Lung (tissue), 12 donors: ENCODE measurements around the gene CD63. TPM values are rescaled to one million over a fixed set of nuclear protein-coding genes. Genes with fewer than 3 reads are reported as not detected.

ENCODE experiments used
- ATAC-seq: fragments of 200-7000 bp; cut with Tn5 transposase; one replicate; pipeline ENCODE4 v1.9.1; 2020; ENCODE audit warnings: moderate number of reproducible peaks; ENCODE audit not compliant: insufficient read depth, low FRiP score
- DNase-seq, 3 donors: peaks; one replicate each; pipeline ENCODE4 v3.0.0-alpha.2; 2013 to 2017
- H3K27ac ChIP-seq, 2 donors: one replicate each; pipeline ENCODE4 v1.5.1; 2013; ENCODE audit warnings: mild to moderate bottlenecking in 2 of 2, moderate library complexity in 2 of 2, control low read depth in 1 of 2, inconsistent platforms in 1 of 2, low read depth in 1 of 2, low read length in 1 of 2
- H3K27me3 ChIP-seq, 3 donors: one replicate each; pipeline ENCODE4 v1.5.1; 2013; ENCODE audit warnings: low read length in 2 of 3; ENCODE audit not compliant: control insufficient read depth in 3 of 3, insufficient read depth in 3 of 3
- H3K36me3 ChIP-seq, 4 donors: one replicate each; pipeline ENCODE4 v1.5.1; 2013; ENCODE audit warnings: low read length in 4 of 4, mild to moderate bottlenecking in 1 of 4, moderate library complexity in 1 of 4; ENCODE audit not compliant: control insufficient read depth in 4 of 4, insufficient read depth in 4 of 4
- H3K4me1 ChIP-seq, 5 donors: one replicate each; pipeline ENCODE4 v1.5.1; 2013; ENCODE audit warnings: low read length in 5 of 5, mild to moderate bottlenecking in 2 of 5, moderate library complexity in 1 of 5; ENCODE audit not compliant: control insufficient read depth in 5 of 5, insufficient read depth in 5 of 5
- H3K4me3 ChIP-seq: one replicate; pipeline ENCODE4 v1.5.1; 2013; ENCODE audit warnings: mild to moderate bottlenecking, control low read depth, moderate library complexity
- H3K9ac ChIP-seq, 2 donors: one replicate each; pipeline ENCODE4 v1.5.1; 2013; ENCODE audit warnings: low read length in 2 of 2, control low read depth in 1 of 2; ENCODE audit not compliant: insufficient read depth in 1 of 2
- H3K9me3 ChIP-seq, 4 donors: one replicate each; pipeline ENCODE4 v1.5.1; 2013; ENCODE audit warnings: low read length in 3 of 4, mild to moderate bottlenecking in 1 of 4, moderate library complexity in 1 of 4; ENCODE audit not compliant: control insufficient read depth in 4 of 4, insufficient read depth in 3 of 4
- WGBS, 2 donors: extraction: QIAGEN DNeasy Blood & Tissue Kit; methylation state at CpG; one replicate each; pipeline ENCODE4 v1.1.7; 2013; 5-methylcytosine and 5-hydroxymethylcytosine counted together
- polyA plus RNA-seq, 2 donors: library from polyadenylated mRNA; stranded (reverse); fragments of 200-250 nt; gene quantifications; one replicate each; pipeline ENCODE4 v1.2.1, GENCODE V29; 2013
- total RNA-seq, 2 donors: library from RNA; depleted of rRNA in 1 of 2; stranded (reverse); fragments of >200 nt in 1 of 2; gene quantifications; one replicate each; pipeline ENCODE4 v1.2.1, GENCODE V29; 2014 to 2021
- TF ChIP-seq, protein P1 (sequence below): IDR thresholded peaks from 2 replicates; pipeline ENCODE4 v1.5.1; 2012; ENCODE audit warnings: mild to moderate bottlenecking; ENCODE audit errors: control extremely low read depth, extremely low read depth
- donor health status: control.
- donor health status: control.
- donor health status: Bipolar disorder and iron deficiency.
- donor health status: healthy.
- donor health status: DM: yes; HTN: yes; CAD: no.

CD63 gene
- total and polyA plus RNA-seq, 4 donors = 516 to 2,824 (median 1,627) TPM

GRCh38 chr12:55698241-55698955, 30.4 kb downstream of the CD63 start:
- WGBS, 2 donors = 89 to 94% methylated on average over 16 of the region's 16 CpGs
- no peak overlapping the region for H3K4me3 ChIP-seq
- ATAC-seq (no peak), DNase-seq (no peak)
- H3K9me3 ChIP-seq = no peaks in the 10 kb centered on the region
- no peak overlapping the region for H3K27ac ChIP-seq
- H3K4me1 ChIP-seq = peaks cover 0 to 1% (median 0%) of the 10 kb centered on the region in 5 donors
- TF ChIP-seq, protein P1, sequence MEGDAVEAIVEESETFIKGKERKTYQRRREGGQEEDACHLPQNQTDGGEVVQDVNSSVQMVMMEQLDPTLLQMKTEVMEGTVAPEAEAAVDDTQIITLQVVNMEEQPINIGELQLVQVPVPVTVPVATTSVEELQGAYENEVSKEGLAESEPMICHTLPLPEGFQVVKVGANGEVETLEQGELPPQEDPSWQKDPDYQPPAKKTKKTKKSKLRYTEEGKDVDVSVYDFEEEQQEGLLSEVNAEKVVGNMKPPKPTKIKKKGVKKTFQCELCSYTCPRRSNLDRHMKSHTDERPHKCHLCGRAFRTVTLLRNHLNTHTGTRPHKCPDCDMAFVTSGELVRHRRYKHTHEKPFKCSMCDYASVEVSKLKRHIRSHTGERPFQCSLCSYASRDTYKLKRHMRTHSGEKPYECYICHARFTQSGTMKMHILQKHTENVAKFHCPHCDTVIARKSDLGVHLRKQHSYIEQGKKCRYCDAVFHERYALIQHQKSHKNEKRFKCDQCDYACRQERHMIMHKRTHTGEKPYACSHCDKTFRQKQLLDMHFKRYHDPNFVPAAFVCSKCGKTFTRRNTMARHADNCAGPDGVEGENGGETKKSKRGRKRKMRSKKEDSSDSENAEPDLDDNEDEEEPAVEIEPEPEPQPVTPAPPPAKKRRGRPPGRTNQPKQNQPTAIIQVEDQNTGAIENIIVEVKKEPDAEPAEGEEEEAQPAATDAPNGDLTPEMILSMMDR = no peak
- peaks cover 0 to 1% (median 0%) of the 10 kb centered on the region in 4 donors for H3K36me3 ChIP-seq
- H3K27me3 ChIP-seq = no peaks in the 10 kb centered on the region
- no peak overlapping the region for H3K9ac ChIP-seq

DNA sequence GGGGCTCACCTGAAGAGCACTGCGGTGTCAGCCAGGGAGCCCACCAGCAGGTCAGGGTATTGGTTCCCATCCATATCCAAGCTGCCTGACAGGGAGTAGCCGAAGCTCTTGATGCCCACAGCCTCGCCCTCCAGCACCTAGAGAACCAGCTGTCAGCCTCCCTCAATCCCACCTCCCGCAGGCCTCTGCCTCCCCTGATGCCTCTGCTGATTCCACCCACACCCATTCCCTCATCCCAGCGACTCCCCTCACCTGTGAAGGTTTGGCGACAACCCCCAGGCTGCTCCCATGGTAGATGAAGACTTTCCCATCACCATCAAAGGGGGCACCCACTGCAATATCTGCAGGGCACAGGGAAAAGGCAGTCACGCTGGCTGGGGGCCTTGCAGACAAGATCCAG, 31.1 kb downstream of the CD63 start:
- ATAC-seq = no peak
- H3K9me3 ChIP-seq = no peaks in the 10 kb centered on the region
- TF ChIP-seq, protein P1 = no peak
- H3K36me3 ChIP-seq = peaks cover 0 to 1% (median 0%) of the 10 kb centered on the region in 4 donors
- no peak for DNase-seq
- no peak overlapping the region for H3K4me3 ChIP-seq
- no peak overlapping the region for H3K27ac ChIP-seq
- H3K27me3 ChIP-seq = no peaks in the 10 kb centered on the region
- WGBS, 2 donors = 88 to 89% methylated on average over 7 of the region's 7 CpGs
- no peaks in the 10 kb centered on the region for H3K4me1 ChIP-seq
- H3K9ac ChIP-seq = no peak overlapping the region

- WGBS, 2 donors = 85 to 87% methylated on average over 19 of the region's 19 CpGs
- ATAC-seq (no peak), DNase-seq (no peak)
- no peak overlapping the region for H3K4me3 ChIP-seq
- no peak overlapping the region for H3K27ac ChIP-seq
- no peaks in the 10 kb centered on the region for H3K27me3 ChIP-seq
- no peak overlapping the region for H3K9ac ChIP-seq
- peaks cover 0 to 1% (median 0%) of the 10 kb centered on the region in 4 donors for H3K36me3 ChIP-seq
- H3K4me1 ChIP-seq = no peaks in the 10 kb centered on the region
- no peaks in the 10 kb centered on the region for H3K9me3 ChIP-seq
- TF ChIP-seq, protein P1 = no peak
These were observed 31.9 kb downstream of the CD63 start for GRCh38 chr12:55696796-55697462.
